OCI-LY7 (cell line): ENCODE data around the gene PCDHGB6. TPM values are rescaled to one million over a fixed set of nuclear protein-coding genes. Genes with fewer than 3 reads are reported as not detected.

Experiments used
- BruUV-seq: library from RNA; stranded (reverse); fragments of 400-500 nt; replicated peaks from 2 replicates; lab custom pipeline; 2021; lab: Mats Ljungman, UMichigan
- CTCF ChIA-PET: fragments of 300-600 bp; sonication (Branson Sonifier 250); formaldehyde crosslinking; loops from one replicate; lab custom pipeline; 2022; ENCODE audit warnings: antibody characterized with exemption; ENCODE audit not compliant: unreplicated experiment; lab: Charles Lee
- POLR2A ChIA-PET: fragments of 300-600 bp; sonication (Branson Sonifier 250); formaldehyde crosslinking; loops from one replicate; lab custom pipeline; 2022; ENCODE audit warnings: antibody characterized with exemption; lab: Charles Lee
- DNase-seq: peaks from one replicate; pipeline ENCODE4 v3.0.0-alpha.2; 2015; ENCODE audit warnings: low spot score
- H2AFZ ChIP-seq: fragments of 200-600 bp; sonication (generic), shearing (Covaris generic); 2 replicates; pipeline ENCODE4 v1.6.1; 2014; ENCODE audit warnings: mild to moderate bottlenecking, antibody characterized with exemption, low read length, moderate library complexity
- H3K27ac ChIP-seq: fragments of 200-600 bp; sonication (generic); 2 replicates; pipeline ENCODE4 v1.5.1; 2014; ENCODE audit warnings: mixed run types, low read depth, mild to moderate bottlenecking, moderate library complexity, low read length, inconsistent platforms; ENCODE audit not compliant: poor library complexity, severe bottlenecking
- H3K36me3 ChIP-seq: fragments of 200-600 bp; sonication (generic); 2 replicates; pipeline ENCODE4 v1.6.1; 2014; ENCODE audit warnings: mild to moderate bottlenecking, antibody characterized with exemption, low read length, moderate library complexity, mixed read lengths; ENCODE audit not compliant: insufficient read depth
- H3K4me1 ChIP-seq: fragments of 200-600 bp; sonication (generic); 2 replicates; pipeline ENCODE4 v1.5.1; 2014; ENCODE audit warnings: mild to moderate bottlenecking, low read length; ENCODE audit not compliant: insufficient read depth, poor library complexity, severe bottlenecking
- H3K4me2 ChIP-seq: fragments of 200-600 bp; sonication (generic); 2 replicates; pipeline ENCODE4 v1.6.1; 2014; ENCODE audit warnings: mild to moderate bottlenecking, low read length
- H3K4me3 ChIP-seq: fragments of 200-600 bp; sonication (generic); 2 replicates; pipeline ENCODE4 v1.5.1; 2014; ENCODE audit warnings: mild to moderate bottlenecking, low read depth, low read length; ENCODE audit not compliant: poor library complexity, severe bottlenecking
- H3K79me2 ChIP-seq: fragments of 200-600 bp; sonication (generic); 2 replicates; pipeline ENCODE4 v1.6.1; 2016; ENCODE audit warnings: low read depth, mild to moderate bottlenecking, low read length, moderate library complexity, mixed read lengths; ENCODE audit not compliant: insufficient read depth
- H3K9me2 ChIP-seq: fragments of 200-600 bp; sonication (generic); 2 replicates; pipeline ENCODE4 v1.6.1; 2016; ENCODE audit warnings: mild to moderate bottlenecking, low read length, mixed read lengths; ENCODE audit not compliant: insufficient read depth
- H3K9me3 ChIP-seq: fragments of 200-600 bp; sonication (generic); 2 replicates; pipeline ENCODE4 v1.6.1; 2014; ENCODE audit warnings: mild to moderate bottlenecking, mixed run types, low read length, mixed read lengths
- H4K20me1 ChIP-seq: fragments of 200-600 bp; sonication (generic); 2 replicates; pipeline ENCODE4 v1.6.1; 2014; ENCODE audit warnings: mild to moderate bottlenecking, antibody characterized with exemption, low read length, moderate library complexity, mixed read lengths; ENCODE audit not compliant: insufficient read depth
- CTCF ChIP-seq: fragments of 200-600 bp; sonication (generic); conservative IDR thresholded peaks from 2 replicates; pipeline ENCODE4 v1.5.1; 2014; ENCODE audit warnings: mild to moderate bottlenecking, antibody characterized with exemption, low read length, moderate library complexity, mixed read lengths
- EZH2phosphoT487 ChIP-seq: fragments of 200-600 bp; sonication (generic); IDR thresholded peaks from 2 replicates; pipeline ENCODE4 v1.6.1; 2018; ENCODE audit warnings: low read depth, borderline replicate concordance, mild to moderate bottlenecking, mixed run types, antibody characterized with exemption, low read length, moderate library complexity, mixed read lengths
- intact Hi-C: fragments of 100-400 bp; cut with micrococcal nuclease; formaldehyde crosslinking; loops from one replicate; pipeline ENCODE4 v1.10.0; 2022; ENCODE audit not compliant: unreplicated experiment
- total RNA-seq, 2 experiments: library from RNA; depleted of rRNA in 1 of 2; stranded (reverse); fragments of >200 nt in 1 of 2; shearing (Covaris generic) in 1 of 2; gene quantifications; 2 replicates each; pipeline ENCODE4 v1.2.3, GENCODE V29; 2014 to 2022

Gene PCDHGB6
- total RNA-seq, 2 experiments from 2014 or later = 4.5 to 4.7 TPM

- Histone ChIP-seq H3K27ac (peak overlapping the region; percentile 85), H3K9me2 (no peaks in the 10 kb centered on the region), H3K79me2 (peaks cover 24% of the 10 kb centered on the region; the same call in 1 of the 2 replicates), H3K9me3 (no peaks in the 10 kb centered on the region; the same call in 1 of the 2 replicates), H3K4me3 (peak overlapping the region; percentile 66), H4K20me1 (no peaks in the 10 kb centered on the region), H3K36me3 (peaks cover 24% of the 10 kb centered on the region), H3K4me1 (peaks cover 41% of the 10 kb centered on the region), H2AFZ (peak overlapping the region; percentile 60; the same call in 1 of the 2 replicates), H3K4me2 (peak overlapping the region; percentile 79)
- BruUV-seq = no TSS peak
- intact Hi-C loops = loop anchor here (5.0 kb wide), 1 partner anchor 115 kb away; the partner anchor contains the start of gene PCDHGC3
- DNase-seq = peak; percentile 59
- TF ChIP-seq EZH2phosphoT487 = no peak
- no peak for TF ChIP-seq CTCF
- ChIA-PET POLR2A (no interaction called here), CTCF (interaction anchor here (0.6 kb wide), 1 partner anchor 51 kb away, joined by 3 read pairs; no protein-coding TSS in a partner anchor)
Observed at GRCh38 chr5:141362719-141363118, 45.1 kb upstream of the PCDHGB6 start.

GRCh38 chr5:141363952-141364660, 43.7 kb upstream of the PCDHGB6 start, which contains the start of gene PCDHGA5:
Gene PCDHGA5 (plus strand): TSS chr5:141364162. CDS start chr5:141364331, 169 bp downstream.
- H3K9me2 ChIP-seq = no peaks in the 10 kb centered on the region
- intact Hi-C loops = loop anchor here (5.0 kb wide), 1 partner anchor 113 kb away; the partner anchor contains the start of gene PCDHGC3
- H3K79me2 ChIP-seq = peaks cover 24% of the 10 kb centered on the region; the same call in 1 of the 2 replicates
- H3K27ac ChIP-seq = peak within 1 kb of the TSS; percentile 85
- TF ChIP-seq EZH2phosphoT487 (no peak), CTCF (peak; percentile 54)
- peaks cover 41% of the 10 kb centered on the region for H3K4me1 ChIP-seq
- DNase-seq = no peak
- H3K4me2 ChIP-seq = peak within 1 kb of the TSS; percentile 79
- no peaks in the 10 kb centered on the region for H4K20me1 ChIP-seq
- CTCF ChIA-PET = interaction anchor here (0.8 kb wide), 1 partner anchor 17 kb away, joined by 3 read pairs; no protein-coding TSS in a partner anchor
- H2AFZ ChIP-seq = no peak within 1 kb of the TSS; the same call in 1 of the 2 replicates
- POLR2A ChIA-PET = interaction anchor here (0.5 kb wide), 1 partner anchor 170 kb away, joined by 5 read pairs; no protein-coding TSS in a partner anchor
- no TSS peak for BruUV-seq
- H3K9me3 ChIP-seq = no peaks in the 10 kb centered on the region; the same call in 1 of the 2 replicates
- peak within 1 kb of the TSS; percentile 66 for H3K4me3 ChIP-seq
- H3K36me3 ChIP-seq = peaks cover 24% of the 10 kb centered on the region
